ENCODE measurements around the gene GBE1.

Gene GBE1

GRCh38 chr3:81726132-81726531 lies 35.3 kb downstream of the GBE1 start:
- Histone ChIP-seq H3K9me3 (ENCODE audit: control insufficient read depth, low read length) (no peaks in the 10 kb centered on the region), H3K27me3 (ENCODE audit: control insufficient read depth, insufficient read depth, low read length) (no peaks in the 10 kb centered on the region), H3K4me3 (ENCODE audit: low read length) (no peak overlapping the region), H3K4me1 (ENCODE audit: control insufficient read depth, insufficient read depth, low read length) (peaks cover 11% of the 10 kb centered on the region), H3K9ac (ENCODE audit: low read length) (no peak overlapping the region), H3K36me3 (ENCODE audit: control insufficient read depth, insufficient read depth, low read length) (no peaks in the 10 kb centered on the region)

GRCh38 chr3:81723732-81724313 lies 37.6 kb downstream of the GBE1 start:
- Histone ChIP-seq H3K4me3 (ENCODE audit: low read length) (no peak overlapping the region), H3K36me3 (ENCODE audit: control insufficient read depth, insufficient read depth, low read length) (no peaks in the 10 kb centered on the region), H3K4me1 (ENCODE audit: control insufficient read depth, insufficient read depth, low read length) (peaks cover 11% of the 10 kb centered on the region), H3K9me3 (ENCODE audit: control insufficient read depth, low read length) (no peaks in the 10 kb centered on the region), H3K27me3 (ENCODE audit: control insufficient read depth, insufficient read depth, low read length) (no peaks in the 10 kb centered on the region), H3K9ac (ENCODE audit: low read length) (peak overlapping the region; percentile 5)

GRCh38 chr3:81718311-81718710 lies 43.1 kb downstream of the GBE1 start:
- Histone ChIP-seq H3K9me3 (ENCODE audit: control insufficient read depth, low read length) (no peaks in the 10 kb centered on the region), H3K36me3 (ENCODE audit: control insufficient read depth, insufficient read depth, low read length) (no peaks in the 10 kb centered on the region), H3K27me3 (ENCODE audit: control insufficient read depth, insufficient read depth, low read length) (no peaks in the 10 kb centered on the region), H3K9ac (ENCODE audit: low read length) (no peak overlapping the region), H3K4me3 (ENCODE audit: low read length) (no peak overlapping the region), H3K4me1 (ENCODE audit: control insufficient read depth, insufficient read depth, low read length) (peaks cover 7% of the 10 kb centered on the region)

GRCh38 chr3:81716870-81717509 lies 44.5 kb downstream of the GBE1 start:
- no peaks in the 10 kb centered on the region for H3K9me3 ChIP-seq (ENCODE audit: control insufficient read depth, low read length)
- H3K4me3 ChIP-seq (ENCODE audit: low read length), result no peak overlapping the region
- H3K4me1 ChIP-seq (ENCODE audit: control insufficient read depth, insufficient read depth, low read length), result peaks cover 7% of the 10 kb centered on the region
- no peak overlapping the region for H3K9ac ChIP-seq (ENCODE audit: low read length)
- no peaks in the 10 kb centered on the region for H3K36me3 ChIP-seq (ENCODE audit: control insufficient read depth, insufficient read depth, low read length)
- no peaks in the 10 kb centered on the region for H3K27me3 ChIP-seq (ENCODE audit: control insufficient read depth, insufficient read depth, low read length)

- Histone ChIP-seq H3K9ac (ENCODE audit: low read length) (no peak overlapping the region), H3K36me3 (ENCODE audit: control insufficient read depth, insufficient read depth, low read length) (no peaks in the 10 kb centered on the region), H3K4me1 (ENCODE audit: control insufficient read depth, insufficient read depth, low read length) (peaks cover 7% of the 10 kb centered on the region), H3K27me3 (ENCODE audit: control insufficient read depth, insufficient read depth, low read length) (no peaks in the 10 kb centered on the region), H3K4me3 (ENCODE audit: low read length) (no peak overlapping the region), H3K9me3 (ENCODE audit: control insufficient read depth, low read length) (no peaks in the 10 kb centered on the region)
Observed at GRCh38 chr3:81713031-81713430, 48.4 kb downstream of the GBE1 start.

- H3K27me3 ChIP-seq (ENCODE audit: control insufficient read depth, insufficient read depth, low read length), result no peaks in the 10 kb centered on the region
Observed at GRCh38 chr3:81709606-81710005, 51.8 kb downstream of the GBE1 start.

GRCh38 chr3:81707996-81708395 lies 53.4 kb downstream of the GBE1 start:
- Histone ChIP-seq H3K4me3 (ENCODE audit: low read length) (no peak overlapping the region), H3K27me3 (ENCODE audit: control insufficient read depth, insufficient read depth, low read length) (no peaks in the 10 kb centered on the region), H3K36me3 (ENCODE audit: control insufficient read depth, insufficient read depth, low read length) (no peaks in the 10 kb centered on the region), H3K9ac (ENCODE audit: low read length) (no peak overlapping the region), H3K4me1 (ENCODE audit: control insufficient read depth, insufficient read depth, low read length) (no peaks in the 10 kb centered on the region), H3K9me3 (ENCODE audit: control insufficient read depth, low read length) (no peaks in the 10 kb centered on the region)

More at GRCh38 chr3:81709606-81710005, 51.8 kb downstream of the GBE1 start:
- no peaks in the 10 kb centered on the region for H3K9me3 ChIP-seq (ENCODE audit: control insufficient read depth, low read length)
- H3K4me3 ChIP-seq (ENCODE audit: low read length), result no peak overlapping the region
- H3K9ac ChIP-seq (ENCODE audit: low read length), result no peak overlapping the region
- H3K4me1 ChIP-seq (ENCODE audit: control insufficient read depth, insufficient read depth, low read length), result no peaks in the 10 kb centered on the region
- H3K36me3 ChIP-seq (ENCODE audit: control insufficient read depth, insufficient read depth, low read length), result no peaks in the 10 kb centered on the region

- peaks cover 4% of the 10 kb centered on the region for H3K4me1 ChIP-seq (ENCODE audit: control insufficient read depth, insufficient read depth, low read length)
- no peak overlapping the region for H3K4me3 ChIP-seq (ENCODE audit: low read length)
- H3K9me3 ChIP-seq (ENCODE audit: control insufficient read depth, low read length), result no peaks in the 10 kb centered on the region
- no peak overlapping the region for H3K9ac ChIP-seq (ENCODE audit: low read length)
- H3K36me3 ChIP-seq (ENCODE audit: control insufficient read depth, insufficient read depth, low read length), result no peaks in the 10 kb centered on the region
- no peaks in the 10 kb centered on the region for H3K27me3 ChIP-seq (ENCODE audit: control insufficient read depth, insufficient read depth, low read length)
Observed at GRCh38 chr3:81702126-81702525, 59.3 kb downstream of the GBE1 start.

GRCh38 chr3:81699536-81700320 lies 61.7 kb downstream of the GBE1 start:
- no peaks in the 10 kb centered on the region for H3K36me3 ChIP-seq (ENCODE audit: control insufficient read depth, insufficient read depth, low read length)
- no peaks in the 10 kb centered on the region for H3K27me3 ChIP-seq (ENCODE audit: control insufficient read depth, insufficient read depth, low read length)
- H3K4me1 ChIP-seq (ENCODE audit: control insufficient read depth, insufficient read depth, low read length), result peaks cover 4% of the 10 kb centered on the region
- no peaks in the 10 kb centered on the region for H3K9me3 ChIP-seq (ENCODE audit: control insufficient read depth, low read length)
- H3K9ac ChIP-seq (ENCODE audit: low read length), result no peak overlapping the region
- H3K4me3 ChIP-seq (ENCODE audit: low read length), result no peak overlapping the region

- Histone ChIP-seq H3K4me3 (ENCODE audit: low read length) (no peak overlapping the region), H3K9ac (ENCODE audit: low read length) (no peak overlapping the region), H3K4me1 (ENCODE audit: control insufficient read depth, insufficient read depth, low read length) (peaks cover 4% of the 10 kb centered on the region), H3K9me3 (ENCODE audit: control insufficient read depth, low read length) (no peaks in the 10 kb centered on the region), H3K27me3 (ENCODE audit: control insufficient read depth, insufficient read depth, low read length) (no peaks in the 10 kb centered on the region), H3K36me3 (ENCODE audit: control insufficient read depth, insufficient read depth, low read length) (no peaks in the 10 kb centered on the region)
Observed at GRCh38 chr3:81696090-81696489, 65.4 kb downstream of the GBE1 start.

GRCh38 chr3:81695302-81695701 lies 66.1 kb downstream of the GBE1 start:
- Histone ChIP-seq H3K9ac (ENCODE audit: low read length) (no peak overlapping the region), H3K36me3 (ENCODE audit: control insufficient read depth, insufficient read depth, low read length) (no peaks in the 10 kb centered on the region), H3K4me1 (ENCODE audit: control insufficient read depth, insufficient read depth, low read length) (peaks cover 4% of the 10 kb centered on the region), H3K9me3 (ENCODE audit: control insufficient read depth, low read length) (no peaks in the 10 kb centered on the region), H3K27me3 (ENCODE audit: control insufficient read depth, insufficient read depth, low read length) (no peaks in the 10 kb centered on the region), H3K4me3 (ENCODE audit: low read length) (no peak overlapping the region)

GRCh38 chr3:81694662-81695061 lies 66.8 kb downstream of the GBE1 start:
- no peak overlapping the region for H3K4me3 ChIP-seq (ENCODE audit: low read length)

More at GRCh38 chr3:81694662-81695061, 66.8 kb downstream of the GBE1 start:
- Histone ChIP-seq H3K4me1 (ENCODE audit: control insufficient read depth, insufficient read depth, low read length) (peaks cover 4% of the 10 kb centered on the region), H3K27me3 (ENCODE audit: control insufficient read depth, insufficient read depth, low read length) (no peaks in the 10 kb centered on the region), H3K9me3 (ENCODE audit: control insufficient read depth, low read length) (no peaks in the 10 kb centered on the region), H3K9ac (ENCODE audit: low read length) (no peak overlapping the region), H3K36me3 (ENCODE audit: control insufficient read depth, insufficient read depth, low read length) (no peaks in the 10 kb centered on the region)

All from mucosa of stomach (tissue), 1 donor.